ENCODE results near the gene MSANTD7. TPM values are rescaled to one million over a fixed set of nuclear protein-coding genes. Genes with fewer than 3 reads are reported as not detected.

The MSANTD7 gene
- total and polyA plus RNA-seq, 2 of the 13 experiments (the other 11 are each of a cell fraction or from before 2014, with no cell fraction given) = 3.7 to 16.7 TPM

DNA sequence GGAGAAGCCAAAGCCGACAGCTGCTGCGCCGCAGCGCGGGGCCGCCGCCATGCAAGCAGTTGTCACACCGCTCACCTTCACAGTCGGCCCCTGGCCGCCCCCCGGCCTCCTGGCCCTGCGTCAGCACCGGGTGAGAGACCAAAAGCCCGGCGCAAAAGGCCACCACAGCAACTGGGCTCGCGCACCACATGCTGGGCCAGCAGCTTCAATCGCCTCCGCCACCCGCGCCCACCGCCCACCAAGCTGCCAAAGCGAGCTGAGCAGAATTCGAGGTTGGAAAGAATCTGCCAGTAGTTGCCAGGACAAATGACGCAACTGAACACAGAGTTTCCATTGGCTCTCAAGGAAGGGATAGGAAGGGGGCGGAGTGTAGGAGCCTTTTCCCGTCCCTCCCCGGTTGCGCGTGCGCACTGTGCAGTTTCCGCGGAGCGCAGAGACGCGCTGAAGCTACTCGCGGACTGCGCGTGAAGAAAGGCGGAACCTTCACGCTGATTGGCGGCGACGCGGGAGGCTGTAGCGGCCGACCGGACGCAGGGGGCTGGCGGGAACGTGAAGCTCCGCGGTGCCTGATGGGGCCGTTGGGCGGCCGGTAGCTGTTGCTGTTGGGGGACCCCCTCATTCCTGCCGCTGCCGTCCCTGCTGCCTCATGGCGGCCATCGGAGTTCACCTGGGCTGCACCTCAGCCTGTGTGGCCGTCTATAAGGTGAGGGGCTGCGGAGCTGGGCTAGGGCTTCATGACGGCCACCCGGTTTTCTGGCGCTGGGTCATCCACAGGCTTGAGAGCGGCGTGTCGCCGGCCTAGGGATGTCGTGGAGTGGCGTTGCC is at the start of gene MSANTD7, which contains the start of the genes CDNF and HSPA14 (continued):
- TF ChIP-seq, protein P1, sequence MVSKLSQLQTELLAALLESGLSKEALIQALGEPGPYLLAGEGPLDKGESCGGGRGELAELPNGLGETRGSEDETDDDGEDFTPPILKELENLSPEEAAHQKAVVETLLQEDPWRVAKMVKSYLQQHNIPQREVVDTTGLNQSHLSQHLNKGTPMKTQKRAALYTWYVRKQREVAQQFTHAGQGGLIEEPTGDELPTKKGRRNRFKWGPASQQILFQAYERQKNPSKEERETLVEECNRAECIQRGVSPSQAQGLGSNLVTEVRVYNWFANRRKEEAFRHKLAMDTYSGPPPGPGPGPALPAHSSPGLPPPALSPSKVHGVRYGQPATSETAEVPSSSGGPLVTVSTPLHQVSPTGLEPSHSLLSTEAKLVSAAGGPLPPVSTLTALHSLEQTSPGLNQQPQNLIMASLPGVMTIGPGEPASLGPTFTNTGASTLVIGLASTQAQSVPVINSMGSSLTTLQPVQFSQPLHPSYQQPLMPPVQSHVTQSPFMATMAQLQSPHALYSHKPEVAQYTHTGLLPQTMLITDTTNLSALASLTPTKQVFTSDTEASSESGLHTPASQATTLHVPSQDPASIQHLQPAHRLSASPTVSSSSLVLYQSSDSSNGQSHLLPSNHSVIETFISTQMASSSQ (IDR thresholded peaks at IDR 0.05; ENCODE audit: low read depth) = no peak
- TF ChIP-seq, protein P1 (CRISPR knock-in tag; IDR thresholded peaks at IDR 0.05; ENCODE audit: borderline replicate concordance) = 0 out of 2 replicates have a peak, but pooled peaks have one; percentile 53
- TF ChIP-seq JUNB (CRISPR knock-in tag; IDR thresholded peaks at IDR 0.05; ENCODE audit: borderline replicate concordance) (no peak), ETV6 (CRISPR knock-in tag; conservative IDR thresholded peaks at IDR 0.05) (no peak), SOX13 (IDR thresholded peaks at IDR 0.05) (no peak), SOX13 (CRISPR knock-in tag; conservative IDR thresholded peaks at IDR 0.05 in 1 of 2, IDR thresholded peaks at IDR 0.05 in 1 of 2) (no peak; a peak in 1 of 4 replicates), ZNF598 (CRISPR knock-in tag; IDR thresholded peaks at IDR 0.05; ENCODE audit: borderline replicate concordance) (peak; percentile 56; the same call in 1 of the 2 replicates), MLLT10 (CRISPR knock-in tag; IDR thresholded peaks at IDR 0.05) (no peak), ZNF468 (CRISPR knock-in tag; IDR thresholded peaks at IDR 0.05) (no peak), ZNF230 (CRISPR knock-in tag; IDR thresholded peaks at IDR 0.05) (no peak; the same call in 1 of the 2 replicates), ZNF549 (CRISPR knock-in tag; IDR thresholded peaks at IDR 0.05) (no peak), ZNF12 (CRISPR knock-in tag; IDR thresholded peaks at IDR 0.05) (no peak), MYNN (CRISPR knock-in tag; IDR thresholded peaks at IDR 0.05; ENCODE audit: low read depth) (no peak), CHCHD3 (CRISPR knock-in tag; IDR thresholded peaks at IDR 0.05) (no peak), RFXANK (CRISPR knock-in tag; IDR thresholded peaks at IDR 0.05) (peak; percentile 100), PBX2 (CRISPR knock-in tag; IDR thresholded peaks at IDR 0.05) (peak; percentile 44; the same call in 1 of the 2 replicates)
- TF ChIP-seq, protein P2, sequence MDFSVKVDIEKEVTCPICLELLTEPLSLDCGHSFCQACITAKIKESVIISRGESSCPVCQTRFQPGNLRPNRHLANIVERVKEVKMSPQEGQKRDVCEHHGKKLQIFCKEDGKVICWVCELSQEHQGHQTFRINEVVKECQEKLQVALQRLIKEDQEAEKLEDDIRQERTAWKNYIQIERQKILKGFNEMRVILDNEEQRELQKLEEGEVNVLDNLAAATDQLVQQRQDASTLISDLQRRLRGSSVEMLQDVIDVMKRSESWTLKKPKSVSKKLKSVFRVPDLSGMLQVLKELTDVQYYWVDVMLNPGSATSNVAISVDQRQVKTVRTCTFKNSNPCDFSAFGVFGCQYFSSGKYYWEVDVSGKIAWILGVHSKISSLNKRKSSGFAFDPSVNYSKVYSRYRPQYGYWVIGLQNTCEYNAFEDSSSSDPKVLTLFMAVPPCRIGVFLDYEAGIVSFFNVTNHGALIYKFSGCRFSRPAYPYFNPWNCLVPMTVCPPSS (IDR thresholded peaks at IDR 0.05) = no peak
- TF ChIP-seq, protein P3, sequence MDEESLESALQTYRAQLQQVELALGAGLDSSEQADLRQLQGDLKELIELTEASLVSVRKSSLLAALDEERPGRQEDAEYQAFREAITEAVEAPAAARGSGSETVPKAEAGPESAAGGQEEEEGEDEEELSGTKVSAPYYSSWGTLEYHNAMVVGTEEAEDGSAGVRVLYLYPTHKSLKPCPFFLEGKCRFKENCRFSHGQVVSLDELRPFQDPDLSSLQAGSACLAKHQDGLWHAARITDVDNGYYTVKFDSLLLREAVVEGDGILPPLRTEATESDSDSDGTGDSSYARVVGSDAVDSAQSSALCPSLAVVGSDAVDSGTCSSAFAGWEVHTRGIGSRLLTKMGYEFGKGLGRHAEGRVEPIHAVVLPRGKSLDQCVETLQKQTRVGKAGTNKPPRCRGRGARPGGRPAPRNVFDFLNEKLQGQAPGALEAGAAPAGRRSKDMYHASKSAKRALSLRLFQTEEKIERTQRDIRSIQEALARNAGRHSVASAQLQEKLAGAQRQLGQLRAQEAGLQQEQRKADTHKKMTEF (CRISPR knock-in tag; IDR thresholded peaks at IDR 0.05) = peak; percentile 44; the same call in 1 of the 2 replicates
- TF ChIP-seq, protein P4, sequence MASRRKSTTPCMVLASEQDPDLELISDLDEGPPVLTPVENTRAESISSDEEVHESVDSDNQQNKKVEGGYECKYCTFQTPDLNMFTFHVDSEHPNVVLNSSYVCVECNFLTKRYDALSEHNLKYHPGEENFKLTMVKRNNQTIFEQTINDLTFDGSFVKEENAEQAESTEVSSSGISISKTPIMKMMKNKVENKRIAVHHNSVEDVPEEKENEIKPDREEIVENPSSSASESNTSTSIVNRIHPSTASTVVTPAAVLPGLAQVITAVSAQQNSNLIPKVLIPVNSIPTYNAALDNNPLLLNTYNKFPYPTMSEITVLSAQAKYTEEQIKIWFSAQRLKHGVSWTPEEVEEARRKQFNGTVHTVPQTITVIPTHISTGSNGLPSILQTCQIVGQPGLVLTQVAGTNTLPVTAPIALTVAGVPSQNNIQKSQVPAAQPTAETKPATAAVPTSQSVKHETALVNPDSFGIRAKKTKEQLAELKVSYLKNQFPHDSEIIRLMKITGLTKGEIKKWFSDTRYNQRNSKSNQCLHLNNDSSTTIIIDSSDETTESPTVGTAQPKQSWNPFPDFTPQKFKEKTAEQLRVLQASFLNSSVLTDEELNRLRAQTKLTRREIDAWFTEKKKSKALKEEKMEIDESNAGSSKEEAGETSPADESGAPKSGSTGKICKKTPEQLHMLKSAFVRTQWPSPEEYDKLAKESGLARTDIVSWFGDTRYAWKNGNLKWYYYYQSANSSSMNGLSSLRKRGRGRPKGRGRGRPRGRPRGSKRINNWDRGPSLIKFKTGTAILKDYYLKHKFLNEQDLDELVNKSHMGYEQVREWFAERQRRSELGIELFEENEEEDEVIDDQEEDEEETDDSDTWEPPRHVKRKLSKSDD (CRISPR knock-in tag; IDR thresholded peaks at IDR 0.05; ENCODE audit: low read depth) = peak; percentile 20; the same call in 1 of the 2 replicates
